ENCODE results near the gene EEF1AKMT3.

Gene EEF1AKMT3

GRCh38 chr12:57821474-57822214, 49.2 kb downstream of the EEF1AKMT3 start:
- no peak for DNase-seq

- no peak for DNase-seq
These were observed 50.1 kb downstream of the EEF1AKMT3 start for GRCh38 chr12:57822392-57823130.

DNA sequence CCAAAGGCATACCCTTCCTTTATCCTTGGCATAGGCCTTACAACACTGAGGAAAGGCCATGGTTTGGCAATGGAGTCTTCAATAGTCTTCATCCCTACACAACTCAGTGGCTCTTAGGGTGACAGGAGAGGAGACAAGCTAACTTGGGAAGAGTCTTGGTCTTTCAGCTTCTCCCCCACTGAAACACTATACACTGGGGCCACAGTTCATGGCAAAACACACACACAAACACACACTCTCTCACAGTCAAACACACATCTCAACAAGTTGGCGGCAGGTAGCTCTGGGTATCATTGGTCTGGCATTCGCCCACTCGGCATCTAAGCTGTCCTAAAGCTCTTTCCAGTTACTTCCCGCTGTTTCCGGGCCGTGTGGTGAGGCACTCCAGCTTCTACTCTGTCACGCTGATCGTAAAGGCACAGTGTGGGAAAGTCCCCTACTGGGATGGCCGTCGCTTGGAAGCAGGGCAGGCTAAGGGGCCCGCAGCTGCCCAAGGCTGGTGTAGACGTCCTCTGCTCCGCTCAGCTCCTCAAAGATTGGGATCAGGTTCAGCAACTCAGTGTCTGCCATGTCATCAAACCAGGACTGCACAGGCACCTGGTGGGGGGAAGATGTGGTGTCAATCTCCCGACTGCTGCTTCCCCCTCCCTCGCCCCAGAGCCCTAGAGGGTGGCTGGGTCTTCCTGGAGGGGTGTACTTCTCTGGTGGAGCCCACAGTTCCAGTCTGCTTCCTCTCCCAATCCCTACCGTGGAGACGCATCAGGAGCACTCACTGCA, 50.9 kb downstream of the EEF1AKMT3 start:
- DNase-seq = no peak

- DNase-seq = no peak
These were observed 51.7 kb downstream of the EEF1AKMT3 start for GRCh38 chr12:57823908-57824640.

DNA sequence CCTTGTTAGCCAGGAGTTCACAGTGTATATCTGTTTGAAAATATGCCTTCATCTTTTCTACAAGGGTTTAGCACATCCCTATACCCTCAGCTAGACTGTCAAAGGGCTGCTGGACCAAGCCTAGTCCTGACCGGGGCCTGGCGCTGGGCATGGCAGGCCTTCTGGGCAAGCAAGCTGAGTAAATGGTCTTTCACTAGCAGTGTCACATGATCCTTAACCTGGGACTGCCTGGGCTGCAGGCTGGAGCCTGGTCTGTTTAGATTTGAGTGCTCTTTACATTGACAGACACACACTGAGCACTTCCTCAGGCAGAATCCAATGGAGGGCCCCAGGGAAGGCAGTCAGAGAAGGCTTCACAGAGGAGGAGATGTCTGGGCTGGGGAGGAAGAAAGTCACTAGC, 53.0 kb downstream of the EEF1AKMT3 start:
- DNase-seq = no peak

- no peak for DNase-seq
These were observed 54.0 kb downstream of the EEF1AKMT3 start for GRCh38 chr12:57826400-57826799.

DNA sequence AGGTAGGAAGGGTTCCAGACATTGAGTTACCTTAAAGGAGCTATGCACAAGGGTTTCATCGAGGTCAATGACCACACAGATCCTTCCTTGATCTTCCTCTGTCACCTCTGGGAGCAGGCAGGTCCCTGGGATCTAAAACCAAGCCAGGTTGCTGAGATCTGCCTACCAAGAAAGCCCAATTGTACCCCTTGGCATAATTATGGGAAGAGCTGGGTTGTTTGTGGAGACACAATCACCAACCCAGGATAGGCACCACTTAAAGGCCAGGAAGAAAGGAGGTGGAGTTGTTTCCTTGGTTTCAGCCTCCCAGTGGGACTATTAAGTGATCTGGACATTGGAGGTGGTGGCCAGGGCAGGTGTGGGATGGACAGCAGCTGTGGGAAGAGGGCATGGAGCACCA, 54.6 kb downstream of the EEF1AKMT3 start:
- no peak for DNase-seq

DNA sequence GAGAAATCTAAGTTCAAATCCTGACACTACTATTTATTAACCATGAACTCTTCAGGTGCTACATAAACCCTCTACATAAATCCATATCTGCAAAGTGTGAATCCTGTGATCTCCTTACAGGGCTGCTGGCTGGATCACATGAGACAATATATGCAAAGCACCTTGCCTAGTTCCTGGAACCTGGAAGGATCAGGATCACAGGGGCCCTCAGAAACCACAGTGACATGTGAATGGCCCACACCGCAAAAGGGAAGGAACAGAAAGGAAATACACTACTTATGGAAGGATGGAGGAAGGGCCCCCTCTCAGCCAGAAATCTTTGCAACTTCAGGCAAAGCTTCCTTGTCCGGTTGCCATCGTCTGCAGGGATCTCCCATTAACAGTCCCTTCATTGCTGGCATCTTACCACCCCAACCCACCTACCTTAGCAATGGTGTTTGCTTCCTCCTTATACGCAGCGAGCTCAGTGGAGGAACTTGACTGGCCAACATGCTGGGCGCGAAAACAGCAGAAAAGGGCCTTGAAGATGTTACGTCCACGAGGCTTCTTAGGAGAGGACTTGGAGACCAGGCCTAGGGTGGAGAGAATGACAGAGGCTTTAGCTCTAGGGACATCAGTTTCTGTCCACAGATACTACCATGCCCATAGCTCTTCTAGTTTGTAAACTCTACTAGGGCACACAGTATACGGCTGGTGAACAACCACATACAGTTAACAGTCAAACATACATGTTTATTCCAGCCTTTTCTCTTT, 56.8 kb downstream of the EEF1AKMT3 start:
- no peak for DNase-seq

DNA sequence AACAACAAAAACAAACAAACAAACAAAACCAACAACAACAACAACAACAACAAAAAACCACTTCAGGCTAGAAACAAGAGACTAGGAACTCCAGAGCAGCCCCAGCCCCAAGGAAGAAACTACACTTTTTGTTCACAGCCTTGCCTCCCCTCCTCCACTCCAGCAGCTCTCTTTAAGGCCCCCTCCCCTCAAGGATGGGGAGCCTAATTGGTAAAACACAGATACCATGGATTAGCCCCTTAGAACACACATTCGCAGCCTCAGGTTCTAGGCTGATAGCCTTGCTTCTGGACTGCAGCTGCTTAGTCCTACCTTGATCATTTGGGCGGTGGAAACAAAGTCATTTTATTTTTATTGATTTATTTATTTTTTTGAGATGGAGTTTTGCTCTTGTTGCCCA, 58.0 kb downstream of the EEF1AKMT3 start:
- DNase-seq = no peak
